GM19463 (cell line): ENCODE results near the gene CFAP99.

Source experiments
- ATAC-seq: cut with Tn5 transposase; IDR thresholded peaks from one replicate; pipeline ENCODE4 v1.9.1; 2021; ENCODE audit warnings: mild to moderate bottlenecking, moderate library complexity; ENCODE audit not compliant: unreplicated experiment

CFAP99 gene

DNA sequence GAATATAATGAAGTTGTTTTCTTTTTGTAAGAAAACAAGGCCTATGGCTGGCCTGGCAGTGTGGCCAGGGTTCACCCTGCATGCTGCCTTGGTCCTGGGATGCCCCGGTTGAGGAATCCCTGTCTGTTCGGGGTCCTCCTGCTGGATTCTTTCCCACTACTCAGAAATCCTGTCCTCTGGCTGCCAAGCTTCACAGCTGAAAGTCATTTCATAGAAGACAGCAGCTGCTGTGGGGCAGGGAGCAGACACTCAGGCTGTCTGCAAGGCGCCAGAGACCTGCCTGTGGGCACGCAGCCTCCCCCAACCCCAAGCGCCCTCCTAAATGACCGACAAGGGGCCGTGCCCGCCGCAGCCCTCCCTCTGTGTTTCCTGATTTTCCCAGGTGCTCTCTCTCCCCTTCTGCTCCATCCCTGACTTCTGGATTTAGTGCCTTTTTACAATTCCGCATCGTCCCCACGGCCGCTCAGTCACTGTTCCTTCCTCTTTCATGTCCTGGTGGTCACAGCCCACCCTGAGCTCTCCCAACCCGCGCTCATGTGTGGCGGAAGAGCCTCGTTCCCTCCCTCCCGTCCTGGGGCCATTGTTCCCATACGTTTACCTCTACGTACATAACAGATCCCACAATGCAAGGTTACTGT lies 27.9 kb upstream of the CFAP99 start:
- no peak for ATAC-seq

DNA sequence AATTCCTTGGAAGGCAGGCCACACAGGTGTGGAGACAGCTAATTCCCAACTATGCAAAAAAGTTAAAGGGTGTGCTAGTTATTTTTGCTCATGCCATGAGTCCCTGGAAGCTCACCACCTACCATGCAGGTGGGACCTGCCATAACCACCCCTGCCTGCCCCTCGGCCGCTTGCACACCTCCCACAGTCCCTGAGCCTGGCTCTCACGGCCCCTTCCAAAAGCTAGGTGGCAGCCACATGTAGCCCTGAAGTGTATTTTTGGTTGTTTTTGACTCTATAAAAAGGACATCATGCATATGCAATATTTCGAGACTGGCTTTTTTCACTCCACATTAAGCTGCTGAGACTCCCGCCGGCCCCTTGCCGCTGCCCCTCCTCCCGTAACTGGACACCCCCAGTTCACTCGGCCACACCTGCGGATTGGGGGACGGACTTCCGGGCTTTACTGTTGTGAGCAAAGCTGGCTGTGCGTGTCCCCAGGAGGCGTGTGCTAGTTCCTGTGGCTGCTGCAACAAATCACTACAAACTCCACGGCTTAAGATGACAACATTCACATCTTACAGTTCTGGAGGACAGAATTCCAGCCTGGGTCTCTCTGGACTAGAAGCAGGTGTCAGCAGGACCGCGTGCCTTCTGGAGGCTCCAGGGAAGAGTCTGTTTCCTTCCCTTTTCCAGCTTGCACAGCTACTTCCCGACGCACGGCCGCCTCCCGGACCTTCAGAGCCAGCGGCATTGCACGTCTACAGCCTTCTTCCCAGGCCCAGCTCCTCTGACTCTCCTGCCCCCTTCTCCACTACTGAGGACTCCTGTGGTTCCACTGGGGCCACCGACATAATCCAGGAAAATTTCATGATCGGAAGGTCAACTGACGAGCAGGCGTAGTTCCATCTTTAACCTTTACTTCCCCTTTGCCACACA lies 25.1 kb upstream of the CFAP99 start:
- ATAC-seq, result no peak

DNA sequence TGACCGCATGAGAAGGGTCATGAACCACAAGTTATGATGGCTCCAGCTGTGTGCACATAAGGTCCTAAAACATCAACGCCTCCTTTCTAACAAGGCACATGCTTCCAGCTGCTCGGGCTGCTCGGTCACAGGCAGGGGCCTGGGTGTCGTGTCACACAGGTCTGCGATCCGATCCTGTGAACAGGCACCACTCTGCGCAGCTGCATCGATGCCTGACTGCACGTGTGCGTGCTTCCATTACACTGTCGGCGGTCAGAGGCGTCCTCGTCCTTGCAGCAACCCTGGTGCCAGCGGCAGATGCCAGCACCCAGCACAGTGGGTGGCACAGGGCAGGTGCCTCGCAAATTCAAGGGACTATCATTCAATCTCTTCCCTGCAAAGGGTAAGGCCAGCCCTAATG lies 24.2 kb upstream of the CFAP99 start:
- no peak for ATAC-seq

DNA sequence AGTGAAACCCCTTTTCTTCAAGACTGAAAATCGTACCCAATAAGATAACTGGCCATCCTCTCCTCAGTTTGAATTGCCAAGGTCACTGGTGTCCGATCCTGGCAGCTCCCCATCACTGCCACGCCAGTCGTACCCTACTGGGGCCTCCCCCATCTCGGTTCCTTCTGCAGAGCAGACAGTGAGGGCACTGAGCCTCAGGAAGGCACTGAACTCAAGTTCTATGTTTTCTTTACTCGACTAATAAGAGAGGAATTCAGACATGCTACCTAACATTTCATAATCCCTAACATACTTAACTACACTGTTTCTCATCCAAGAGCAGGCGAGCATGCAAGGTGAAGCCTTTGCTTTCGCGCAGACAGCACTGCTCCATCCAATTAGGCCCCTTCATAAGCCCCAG lies 23.7 kb upstream of the CFAP99 start:
- ATAC-seq, result no peak

DNA sequence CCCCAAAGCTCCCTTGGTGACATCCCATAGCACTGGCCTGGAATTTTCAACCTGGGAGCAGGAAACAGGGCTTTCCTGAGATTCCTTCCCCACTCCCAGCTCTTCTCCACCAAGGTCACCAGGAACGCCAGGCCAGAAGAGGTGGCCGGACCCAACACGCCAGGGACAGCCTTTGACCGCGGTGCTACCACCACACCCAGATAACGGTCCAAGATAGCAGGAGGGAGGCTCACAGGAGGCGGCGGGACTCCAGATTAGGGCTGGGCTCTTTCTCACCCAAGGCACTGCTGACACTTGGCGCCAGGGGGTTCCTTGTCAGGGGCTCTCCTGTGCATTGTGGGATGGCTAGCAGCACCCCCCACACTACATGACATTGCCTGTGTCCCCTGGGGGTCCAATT lies 23.2 kb upstream of the CFAP99 start:
- ATAC-seq, result no peak

DNA sequence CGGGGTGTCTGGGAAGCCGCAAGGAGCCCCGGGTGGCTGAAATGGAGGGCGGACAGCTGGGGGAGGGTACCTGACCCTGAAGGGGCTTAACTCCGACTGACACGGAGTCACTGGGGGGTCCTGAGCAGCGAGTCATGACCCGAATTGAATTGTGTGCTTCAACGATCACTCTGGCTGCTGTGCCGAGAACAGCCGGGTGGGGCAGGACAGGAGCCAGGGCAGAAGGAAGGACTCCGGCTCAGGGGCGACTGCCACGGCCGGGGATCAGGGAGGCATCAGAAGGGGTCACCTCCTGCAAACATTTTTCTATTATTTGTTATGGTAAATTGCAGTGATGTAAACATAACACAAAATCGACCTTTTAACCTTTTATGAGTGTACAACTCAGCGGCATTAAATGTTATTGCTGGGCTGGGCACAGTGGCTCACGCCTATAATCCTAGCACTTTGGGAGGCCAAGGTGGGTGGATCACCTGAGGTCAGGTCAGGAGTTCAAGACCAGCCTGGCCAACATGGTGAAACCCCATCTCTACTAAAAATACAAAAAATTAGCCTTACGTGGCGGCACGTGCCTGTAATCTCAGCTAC lies 21.9 kb upstream of the CFAP99 start:
- ATAC-seq, result no peak

DNA sequence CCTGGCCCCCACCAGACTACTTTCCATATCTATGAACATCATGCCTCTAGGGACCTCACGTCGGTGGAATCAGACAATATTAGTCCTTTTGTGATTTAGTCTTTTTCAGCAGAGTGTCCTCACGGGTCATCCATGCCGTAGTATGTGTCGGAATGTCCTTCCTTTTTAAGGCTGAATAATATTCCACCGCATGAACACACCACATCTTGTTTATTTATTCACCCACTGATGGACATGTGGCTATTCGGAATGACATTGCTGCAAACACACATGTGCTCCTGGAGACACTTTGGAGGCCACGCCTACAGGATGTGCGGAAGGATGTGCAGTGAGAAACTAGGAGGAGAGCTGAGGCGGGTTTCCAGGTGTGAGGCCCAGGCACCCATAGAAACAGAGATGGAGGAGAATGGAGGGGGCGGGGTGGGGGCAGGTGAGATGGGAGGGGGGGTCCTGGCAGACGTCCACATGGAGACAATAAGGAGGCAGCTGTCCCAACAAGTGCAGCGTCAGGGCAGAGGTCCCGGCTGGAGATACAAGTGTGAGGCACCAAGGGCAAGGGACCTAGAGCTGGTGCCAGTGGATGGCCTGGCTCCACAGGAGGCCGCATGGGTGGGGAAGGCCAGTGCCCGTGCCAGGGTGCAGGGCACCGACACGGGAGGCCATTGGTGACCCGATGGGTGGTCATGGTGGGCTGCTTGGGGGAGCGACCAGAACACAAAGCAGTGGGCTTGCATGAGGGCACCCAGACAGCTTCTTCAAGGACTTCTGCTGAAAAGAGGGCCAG lies 21.0 kb upstream of the CFAP99 start:
- ATAC-seq, result no peak

DNA sequence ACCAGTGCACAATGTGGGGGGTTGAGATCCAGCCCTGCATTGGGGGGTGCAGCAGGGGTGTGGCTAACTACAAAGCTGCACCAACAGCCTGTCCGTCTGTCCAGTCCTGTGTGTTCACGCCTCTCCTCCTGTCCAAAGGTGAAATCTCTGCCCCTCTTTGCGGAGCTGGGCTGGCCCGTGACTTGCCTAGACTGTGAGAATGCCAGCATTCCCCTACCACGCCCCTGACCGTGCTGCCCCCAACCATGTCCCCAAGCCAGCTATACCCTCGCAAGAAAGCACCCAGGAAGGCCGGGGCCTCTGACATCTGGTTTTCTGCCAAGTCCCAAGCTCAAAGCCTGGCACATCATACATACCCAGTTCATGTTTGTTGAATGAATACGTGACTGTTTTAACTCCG lies 19.5 kb upstream of the CFAP99 start:
- ATAC-seq, result no peak

DNA sequence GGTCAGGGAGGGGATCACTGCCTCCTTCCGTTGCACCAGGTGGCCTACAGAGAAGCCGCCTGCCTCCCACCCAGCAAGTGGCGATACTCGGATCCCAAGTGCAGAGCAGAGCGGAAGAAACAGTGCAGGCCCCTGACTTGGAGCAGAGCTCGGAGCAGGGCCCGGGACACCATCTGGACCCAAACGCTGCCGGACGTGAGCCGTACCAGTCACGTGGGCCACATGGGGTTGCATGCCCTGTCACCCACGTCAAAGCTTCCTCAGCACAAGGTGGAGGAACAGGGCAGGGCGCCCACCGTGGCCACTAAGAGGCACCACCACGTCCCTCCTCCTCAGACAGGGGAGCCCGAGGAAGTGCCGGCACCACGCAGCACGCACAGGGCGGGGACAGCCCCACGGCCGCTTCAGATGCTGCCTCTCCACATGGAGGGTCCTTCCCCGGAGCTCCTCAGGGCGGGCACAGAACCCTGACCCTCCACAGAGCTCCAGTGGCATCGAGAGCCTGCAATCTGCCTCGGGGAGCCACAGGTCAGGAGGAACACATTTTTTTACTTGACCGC lies 19.0 kb upstream of the CFAP99 start:
- ATAC-seq, result no peak

DNA sequence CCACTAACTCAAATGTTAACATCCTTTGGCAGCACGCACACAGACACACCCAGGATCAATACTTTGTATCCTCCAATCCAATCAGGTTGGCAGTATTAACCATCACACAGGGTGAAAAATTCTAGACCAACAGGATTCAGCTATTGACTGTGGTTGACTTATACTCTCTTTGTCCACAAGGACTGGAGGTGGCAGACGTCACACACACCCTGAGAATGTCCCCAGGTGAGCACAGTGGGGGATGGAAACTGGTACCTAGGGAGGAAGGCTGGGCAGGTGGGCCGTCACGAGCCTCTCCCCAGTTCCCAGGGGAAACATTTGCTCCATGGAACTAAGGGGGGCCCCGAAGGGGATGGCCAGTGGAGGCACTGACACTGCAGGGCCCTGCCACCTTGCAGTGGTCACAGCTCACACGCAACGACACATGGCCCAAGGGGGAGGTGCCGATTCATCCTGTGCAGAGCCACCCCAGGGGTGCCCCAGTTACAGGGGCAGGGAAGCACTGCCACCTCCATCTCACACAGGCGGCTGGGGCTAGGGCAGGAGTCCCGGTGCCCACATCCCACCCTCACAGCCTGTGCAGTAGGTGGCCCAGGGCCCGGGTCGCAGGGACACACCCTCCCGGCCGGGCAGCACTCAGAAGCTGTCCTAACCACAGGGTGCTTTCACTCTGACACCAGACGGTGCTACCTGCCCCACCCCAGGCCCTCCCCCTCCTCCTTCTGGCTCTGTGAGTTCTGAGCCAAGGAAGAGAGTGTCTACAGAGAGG lies 17.7 kb upstream of the CFAP99 start:
- no peak for ATAC-seq

DNA sequence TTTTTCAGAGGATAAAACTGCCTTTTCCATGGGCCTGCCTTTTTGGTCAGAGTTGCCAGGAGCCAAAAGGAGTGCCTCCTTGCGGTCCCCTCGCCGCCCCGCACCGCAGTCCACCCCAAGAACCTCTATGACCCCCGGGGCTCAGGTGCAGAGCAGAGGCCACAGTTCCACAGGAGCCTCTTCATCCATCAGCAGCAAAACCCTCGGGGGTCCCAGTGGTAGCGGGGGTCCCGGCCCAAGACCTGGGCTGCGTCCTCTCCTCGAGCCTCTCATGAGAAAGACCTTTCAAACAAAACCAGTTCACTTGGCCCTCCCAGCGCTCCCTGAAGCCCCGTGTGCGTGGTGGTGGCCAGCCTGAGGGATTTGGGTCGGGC lies 17.2 kb upstream of the CFAP99 start:
- no peak for ATAC-seq

DNA sequence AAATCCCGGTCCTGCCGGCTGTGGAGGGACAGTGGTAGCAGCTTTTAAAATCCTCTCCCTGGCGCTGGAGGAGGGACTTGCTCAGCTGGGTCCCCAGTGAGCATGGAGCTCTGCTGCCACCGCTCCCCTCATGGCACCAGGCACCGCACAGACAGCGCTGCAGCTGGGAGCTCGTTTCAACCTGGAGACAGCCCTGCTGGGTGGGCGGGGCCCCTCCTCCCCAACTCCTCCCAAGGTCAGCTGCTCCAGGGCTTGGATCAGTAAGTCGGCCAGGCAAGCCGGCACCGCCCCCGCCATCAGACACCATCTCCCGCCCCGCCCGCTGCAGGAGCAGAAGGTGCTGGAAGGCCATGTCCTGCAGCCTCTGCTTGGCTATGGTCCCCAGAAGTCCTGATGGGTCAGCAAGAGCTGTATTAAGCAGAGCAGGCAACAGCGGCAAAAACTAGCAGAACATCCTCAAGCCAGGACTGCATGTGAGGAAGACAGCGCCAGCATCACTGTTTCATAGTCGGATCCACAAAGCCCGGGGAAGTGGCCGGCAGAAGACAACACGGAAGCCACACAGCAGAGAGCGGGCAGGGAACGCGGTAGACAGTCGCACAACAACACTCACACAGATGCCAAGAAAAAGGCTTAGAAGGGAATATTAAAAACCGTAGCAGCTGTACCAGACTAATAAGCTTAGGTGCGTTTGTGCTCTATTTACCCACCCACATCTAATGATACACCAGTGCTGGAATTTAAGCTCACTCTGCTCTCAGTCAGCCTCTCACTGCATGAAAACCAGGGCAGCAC lies 16.5 kb upstream of the CFAP99 start:
- no peak for ATAC-seq

DNA sequence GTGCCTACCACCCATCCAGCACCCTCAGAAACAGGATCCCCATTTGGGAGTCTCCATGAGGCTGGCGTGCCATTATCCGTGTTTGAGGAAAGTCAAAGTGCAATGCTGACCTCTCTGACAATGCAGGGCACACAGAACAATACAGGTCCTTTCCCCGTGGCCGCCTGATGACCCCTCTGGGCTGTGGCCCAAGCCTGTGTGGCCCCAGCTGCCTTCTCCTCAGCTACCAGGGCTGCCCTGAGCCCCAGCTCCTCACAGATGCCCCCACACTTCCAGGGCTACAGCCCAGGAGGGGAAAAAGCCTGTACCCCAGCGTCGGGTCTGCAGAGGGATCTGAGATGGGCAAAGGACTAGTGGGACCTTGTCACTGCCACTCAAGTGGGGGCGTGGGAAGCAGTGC lies 15.8 kb upstream of the CFAP99 start:
- ATAC-seq, result no peak

DNA sequence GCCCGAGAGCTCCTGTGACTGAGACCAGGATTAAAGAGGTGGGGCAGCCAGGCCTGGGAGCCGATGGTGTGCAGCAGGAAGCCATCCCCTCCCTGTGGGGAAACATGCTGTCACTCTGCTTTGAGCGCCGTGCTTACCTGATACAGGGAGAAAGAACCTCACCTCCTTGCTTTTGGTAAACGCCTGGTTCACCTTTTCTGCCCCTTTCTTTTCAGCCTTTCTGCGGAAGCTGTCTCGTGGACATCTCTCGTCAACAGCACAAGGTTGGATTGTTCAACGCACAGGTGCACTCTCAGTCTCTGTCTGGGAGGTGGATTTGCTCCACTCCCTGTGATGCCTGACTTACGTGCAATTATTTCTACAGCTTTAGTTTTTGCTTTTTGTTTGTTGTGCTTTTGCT lies 12.3 kb upstream of the CFAP99 start:
- no peak for ATAC-seq

DNA sequence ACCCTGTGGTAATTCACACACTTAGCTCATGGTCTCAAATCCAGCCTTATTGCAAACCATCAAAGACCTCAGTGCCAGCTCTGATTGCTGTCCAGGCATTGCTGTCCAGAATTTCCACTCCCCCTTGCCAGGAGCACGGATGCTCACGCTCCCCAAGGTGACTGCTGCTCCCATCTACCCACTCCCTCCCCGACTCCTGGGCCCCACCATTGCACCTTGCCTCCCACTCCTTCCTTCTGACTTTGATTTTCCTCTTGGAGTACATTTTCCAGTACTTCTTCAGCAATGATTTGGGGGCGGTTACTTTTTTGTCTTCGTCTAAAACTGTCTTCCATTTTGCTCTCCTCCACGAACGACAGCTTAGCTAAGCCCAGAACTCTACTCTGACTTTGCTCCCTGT lies 11.8 kb upstream of the CFAP99 start:
- ATAC-seq, result no peak

DNA sequence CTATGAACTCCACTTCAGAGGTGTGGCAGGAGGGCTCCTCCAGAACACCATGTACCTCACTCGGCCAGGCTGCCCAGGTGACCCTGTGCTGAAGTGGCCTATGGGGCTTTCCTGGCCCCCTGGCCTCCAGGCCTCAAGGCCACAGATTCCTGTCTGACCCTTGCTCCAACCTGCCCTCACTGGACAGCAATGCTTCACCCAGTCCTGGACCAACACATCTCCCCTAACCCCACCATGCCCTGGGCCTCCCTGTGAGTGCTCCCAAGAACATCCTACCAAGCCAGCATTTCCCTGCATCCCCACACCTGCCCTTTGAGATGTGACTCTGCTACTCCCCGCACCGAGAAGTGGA lies 10.8 kb upstream of the CFAP99 start:
- ATAC-seq, result no peak

DNA sequence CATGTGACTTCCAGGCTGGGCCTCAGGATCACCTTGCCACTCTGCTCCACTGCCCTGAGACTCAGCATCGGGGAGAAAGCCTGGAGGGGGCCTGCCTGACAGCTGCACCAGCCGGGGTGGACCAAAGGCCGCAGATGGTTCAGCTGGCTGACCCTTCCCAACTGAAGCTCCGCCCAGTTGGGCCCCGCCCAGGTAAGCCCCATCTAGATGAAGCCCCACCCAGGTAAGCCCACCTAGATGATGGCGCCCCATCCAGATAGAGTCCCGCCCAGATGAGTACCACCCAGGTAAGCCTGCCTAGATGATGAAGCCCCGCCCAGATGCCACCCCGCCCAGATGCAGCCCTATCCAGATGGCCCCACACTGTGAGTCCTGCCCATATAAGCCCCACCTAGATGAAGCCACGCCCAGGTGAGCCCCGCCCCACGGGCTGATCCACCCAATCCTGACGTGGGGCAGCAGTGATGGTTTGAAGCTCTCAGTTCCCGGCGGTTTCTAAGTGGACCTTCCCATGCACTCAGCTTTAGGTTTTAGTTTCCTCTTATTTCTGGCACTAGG lies 10.3 kb upstream of the CFAP99 start:
- no peak for ATAC-seq

DNA sequence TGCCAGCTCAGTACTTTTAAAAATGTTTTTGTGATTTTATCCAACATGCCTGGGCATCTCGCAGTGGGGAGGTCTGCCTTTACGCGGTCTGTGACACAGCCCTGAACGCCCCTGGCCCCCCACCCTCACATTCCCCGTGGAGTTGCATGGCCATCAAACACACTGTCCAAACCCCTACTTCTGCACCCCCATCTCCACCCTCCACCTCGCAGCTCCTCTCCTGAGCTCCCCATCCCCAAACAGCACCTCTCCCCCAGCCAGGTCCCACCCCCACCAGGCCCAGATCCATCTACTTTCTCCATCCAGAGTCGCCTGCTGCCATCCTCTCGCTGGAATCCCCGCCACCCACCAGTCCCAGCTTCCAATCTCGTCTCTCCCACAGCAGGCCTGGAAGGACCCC lies 9.8 kb upstream of the CFAP99 start:
- ATAC-seq, result no peak

DNA sequence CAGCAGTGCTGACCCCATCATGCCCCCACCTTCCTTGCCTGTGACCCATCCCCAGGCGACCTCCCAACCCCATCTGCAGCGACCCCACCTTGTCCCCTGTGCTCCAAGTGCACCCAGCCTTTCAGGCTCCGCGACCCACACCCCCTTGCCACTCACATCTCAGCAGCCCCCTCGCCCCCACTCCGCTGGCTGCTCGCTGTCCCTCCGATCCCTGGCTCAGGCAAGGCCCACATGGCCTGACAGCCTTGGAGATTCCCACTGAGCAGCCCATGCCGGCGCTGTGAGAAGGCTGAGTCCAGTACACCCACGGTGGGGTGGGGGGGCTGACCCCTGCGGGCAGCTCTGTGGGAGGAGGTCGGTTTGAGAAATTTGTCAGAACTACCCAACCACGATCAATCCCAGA lies 9.4 kb upstream of the CFAP99 start:
- no peak for ATAC-seq
